ENCODE data around the gene CHORDC1.

CHORDC1 gene

GRCh38 chr11:90222459-90223247, at the start of gene CHORDC1:
Gene CHORDC1, minus strand, starts transcription at chr11:90223049. Its CDS starts 95 bp downstream, at chr11:90222954.
- peaks cover 7 to 12% of the 10 kb centered on the region in 2 donors for H3K4me1 ChIP-seq (ENCODE audit: control insufficient read depth in 2 of 2, insufficient read depth in 2 of 2, low read length in 2 of 2)
- H3K36me3 ChIP-seq (ENCODE audit: control insufficient read depth in 2 of 2, insufficient read depth in 2 of 2, low read length in 2 of 2), result no peaks in the 10 kb centered on the region

GRCh38 chr11:90257158-90257525, 34.3 kb upstream of the CHORDC1 start:
- Histone ChIP-seq H3K27ac (ENCODE audit: low read depth in 2 of 2, low read length in 2 of 2) (no peak overlapping the region), H3K36me3 (ENCODE audit: control insufficient read depth in 2 of 2, insufficient read depth in 2 of 2, low read length in 2 of 2) (no peaks in the 10 kb centered on the region), H3K27me3 (ENCODE audit: control insufficient read depth in 2 of 2, insufficient read depth in 2 of 2, low read length in 2 of 2) (no peaks in the 10 kb centered on the region), H3K9me3 (ENCODE audit: control insufficient read depth in 2 of 2, low read length in 2 of 2) (no peaks in the 10 kb centered on the region), H3K4me3 (ENCODE audit: low read length in 2 of 2) (no peak overlapping the region), H3K4me1 (ENCODE audit: control insufficient read depth in 2 of 2, insufficient read depth in 2 of 2, low read length in 2 of 2) (no peaks in the 10 kb centered on the region), H3K9ac (ENCODE audit: low read depth in 1 of 2, low read length in 2 of 2) (no peak overlapping the region)

More at GRCh38 chr11:90222459-90223247, at the start of gene CHORDC1:
- H3K27ac ChIP-seq (ENCODE audit: low read depth in 2 of 2, low read length in 2 of 2), result peak within 1 kb of the TSS; percentile 78 to 85
- peak within 1 kb of the TSS; percentile 84 for H3K9ac ChIP-seq (ENCODE audit: low read depth in 1 of 2, low read length in 2 of 2)
- H3K27me3 ChIP-seq (ENCODE audit: control insufficient read depth in 2 of 2, insufficient read depth in 2 of 2, low read length in 2 of 2), result no peaks in the 10 kb centered on the region
- H3K4me3 ChIP-seq (ENCODE audit: low read length in 2 of 2), result peak within 1 kb of the TSS; percentile 90 to 97
- no peaks in the 10 kb centered on the region for H3K9me3 ChIP-seq (ENCODE audit: control insufficient read depth in 2 of 2, low read length in 2 of 2)

GRCh38 chr11:90256404-90257157, 33.7 kb upstream of the CHORDC1 start:
- H3K36me3 ChIP-seq (ENCODE audit: control insufficient read depth in 2 of 2, insufficient read depth in 2 of 2, low read length in 2 of 2), result no peaks in the 10 kb centered on the region
- no peaks in the 10 kb centered on the region for H3K4me1 ChIP-seq (ENCODE audit: control insufficient read depth in 2 of 2, insufficient read depth in 2 of 2, low read length in 2 of 2)
- H3K27me3 ChIP-seq (ENCODE audit: control insufficient read depth in 2 of 2, insufficient read depth in 2 of 2, low read length in 2 of 2), result no peaks in the 10 kb centered on the region
- H3K9ac ChIP-seq (ENCODE audit: low read depth in 1 of 2, low read length in 2 of 2), result no peak overlapping the region
- no peak overlapping the region for H3K4me3 ChIP-seq (ENCODE audit: low read length in 2 of 2)
- no peaks in the 10 kb centered on the region for H3K9me3 ChIP-seq (ENCODE audit: control insufficient read depth in 2 of 2, low read length in 2 of 2)
- H3K27ac ChIP-seq (ENCODE audit: low read depth in 2 of 2, low read length in 2 of 2), result no peak overlapping the region

GRCh38 chr11:90254065-90254464, 31.2 kb upstream of the CHORDC1 start:
- Histone ChIP-seq H3K9me3 (ENCODE audit: control insufficient read depth in 2 of 2, low read length in 2 of 2) (no peaks in the 10 kb centered on the region), H3K36me3 (ENCODE audit: control insufficient read depth in 2 of 2, insufficient read depth in 2 of 2, low read length in 2 of 2) (no peaks in the 10 kb centered on the region), H3K27ac (ENCODE audit: low read depth in 2 of 2, low read length in 2 of 2) (no peak overlapping the region), H3K27me3 (ENCODE audit: control insufficient read depth in 2 of 2, insufficient read depth in 2 of 2, low read length in 2 of 2) (no peaks in the 10 kb centered on the region), H3K9ac (ENCODE audit: low read depth in 1 of 2, low read length in 2 of 2) (no peak overlapping the region), H3K4me3 (ENCODE audit: low read length in 2 of 2) (no peak overlapping the region), H3K4me1 (ENCODE audit: control insufficient read depth in 2 of 2, insufficient read depth in 2 of 2, low read length in 2 of 2) (no peaks in the 10 kb centered on the region)

GRCh38 chr11:90252053-90252452, 29.2 kb upstream of the CHORDC1 start:
- no peak overlapping the region for H3K27ac ChIP-seq (ENCODE audit: low read depth in 2 of 2, low read length in 2 of 2)
- H3K27me3 ChIP-seq (ENCODE audit: control insufficient read depth in 2 of 2, insufficient read depth in 2 of 2, low read length in 2 of 2), result no peaks in the 10 kb centered on the region
- H3K4me1 ChIP-seq (ENCODE audit: control insufficient read depth in 2 of 2, insufficient read depth in 2 of 2, low read length in 2 of 2), result no peaks in the 10 kb centered on the region
- H3K36me3 ChIP-seq (ENCODE audit: control insufficient read depth in 2 of 2, insufficient read depth in 2 of 2, low read length in 2 of 2), result no peaks in the 10 kb centered on the region
- H3K9ac ChIP-seq (ENCODE audit: low read depth in 1 of 2, low read length in 2 of 2), result no peak overlapping the region
- no peak overlapping the region for H3K4me3 ChIP-seq (ENCODE audit: low read length in 2 of 2)
- H3K9me3 ChIP-seq (ENCODE audit: control insufficient read depth in 2 of 2, low read length in 2 of 2), result no peaks in the 10 kb centered on the region

- Histone ChIP-seq H3K4me3 (ENCODE audit: low read length in 2 of 2) (no peak overlapping the region), H3K27ac (ENCODE audit: low read depth in 2 of 2, low read length in 2 of 2) (no peak overlapping the region), H3K36me3 (ENCODE audit: control insufficient read depth in 2 of 2, insufficient read depth in 2 of 2, low read length in 2 of 2) (no peaks in the 10 kb centered on the region), H3K9ac (ENCODE audit: low read depth in 1 of 2, low read length in 2 of 2) (no peak overlapping the region), H3K4me1 (ENCODE audit: control insufficient read depth in 2 of 2, insufficient read depth in 2 of 2, low read length in 2 of 2) (no peaks in the 10 kb centered on the region), H3K27me3 (ENCODE audit: control insufficient read depth in 2 of 2, insufficient read depth in 2 of 2, low read length in 2 of 2) (no peaks in the 10 kb centered on the region), H3K9me3 (ENCODE audit: control insufficient read depth in 2 of 2, low read length in 2 of 2) (no peaks in the 10 kb centered on the region)
These were observed 28.8 kb upstream of the CHORDC1 start for GRCh38 chr11:90251599-90251998.

GRCh38 chr11:90250970-90251369, 28.1 kb upstream of the CHORDC1 start:
- Histone ChIP-seq H3K4me3 (ENCODE audit: low read length in 2 of 2) (no peak overlapping the region), H3K27me3 (ENCODE audit: control insufficient read depth in 2 of 2, insufficient read depth in 2 of 2, low read length in 2 of 2) (no peaks in the 10 kb centered on the region)

GRCh38 chr11:90246468-90246867, 23.6 kb upstream of the CHORDC1 start:
- H3K9ac ChIP-seq (ENCODE audit: low read depth in 1 of 2, low read length in 2 of 2), result no peak overlapping the region
- H3K4me1 ChIP-seq (ENCODE audit: control insufficient read depth in 2 of 2, insufficient read depth in 2 of 2, low read length in 2 of 2), result no peaks in the 10 kb centered on the region
- H3K27ac ChIP-seq (ENCODE audit: low read depth in 2 of 2, low read length in 2 of 2), result no peak overlapping the region
- H3K4me3 ChIP-seq (ENCODE audit: low read length in 2 of 2), result no peak overlapping the region
- no peaks in the 10 kb centered on the region for H3K36me3 ChIP-seq (ENCODE audit: control insufficient read depth in 2 of 2, insufficient read depth in 2 of 2, low read length in 2 of 2)
- H3K27me3 ChIP-seq (ENCODE audit: control insufficient read depth in 2 of 2, insufficient read depth in 2 of 2, low read length in 2 of 2), result no peaks in the 10 kb centered on the region
- H3K9me3 ChIP-seq (ENCODE audit: control insufficient read depth in 2 of 2, low read length in 2 of 2), result no peaks in the 10 kb centered on the region

More at GRCh38 chr11:90250970-90251369, 28.1 kb upstream of the CHORDC1 start:
- Histone ChIP-seq H3K36me3 (ENCODE audit: control insufficient read depth in 2 of 2, insufficient read depth in 2 of 2, low read length in 2 of 2) (no peaks in the 10 kb centered on the region), H3K9me3 (ENCODE audit: control insufficient read depth in 2 of 2, low read length in 2 of 2) (no peaks in the 10 kb centered on the region), H3K27ac (ENCODE audit: low read depth in 2 of 2, low read length in 2 of 2) (no peak overlapping the region), H3K9ac (ENCODE audit: low read depth in 1 of 2, low read length in 2 of 2) (no peak overlapping the region), H3K4me1 (ENCODE audit: control insufficient read depth in 2 of 2, insufficient read depth in 2 of 2, low read length in 2 of 2) (no peaks in the 10 kb centered on the region)

- Histone ChIP-seq H3K4me1 (ENCODE audit: control insufficient read depth in 2 of 2, insufficient read depth in 2 of 2, low read length in 2 of 2) (no peaks in the 10 kb centered on the region), H3K9ac (ENCODE audit: low read depth in 1 of 2, low read length in 2 of 2) (no peak overlapping the region)
These were observed 20.7 kb upstream of the CHORDC1 start for GRCh38 chr11:90243534-90243933.

GRCh38 chr11:90242894-90243416, 20.1 kb upstream of the CHORDC1 start:
- Histone ChIP-seq H3K27me3 (ENCODE audit: control insufficient read depth in 2 of 2, insufficient read depth in 2 of 2, low read length in 2 of 2) (no peaks in the 10 kb centered on the region), H3K9ac (ENCODE audit: low read depth in 1 of 2, low read length in 2 of 2) (no peak overlapping the region), H3K9me3 (ENCODE audit: control insufficient read depth in 2 of 2, low read length in 2 of 2) (no peaks in the 10 kb centered on the region), H3K4me1 (ENCODE audit: control insufficient read depth in 2 of 2, insufficient read depth in 2 of 2, low read length in 2 of 2) (no peaks in the 10 kb centered on the region), H3K36me3 (ENCODE audit: control insufficient read depth in 2 of 2, insufficient read depth in 2 of 2, low read length in 2 of 2) (no peaks in the 10 kb centered on the region), H3K27ac (ENCODE audit: low read depth in 2 of 2, low read length in 2 of 2) (no peak overlapping the region), H3K4me3 (ENCODE audit: low read length in 2 of 2) (no peak overlapping the region)

More at GRCh38 chr11:90243534-90243933, 20.7 kb upstream of the CHORDC1 start:
- H3K4me3 ChIP-seq (ENCODE audit: low read length in 2 of 2), result no peak overlapping the region
- H3K27me3 ChIP-seq (ENCODE audit: control insufficient read depth in 2 of 2, insufficient read depth in 2 of 2, low read length in 2 of 2), result no peaks in the 10 kb centered on the region
- no peaks in the 10 kb centered on the region for H3K9me3 ChIP-seq (ENCODE audit: control insufficient read depth in 2 of 2, low read length in 2 of 2)
- H3K27ac ChIP-seq (ENCODE audit: low read depth in 2 of 2, low read length in 2 of 2), result no peak overlapping the region
- no peaks in the 10 kb centered on the region for H3K36me3 ChIP-seq (ENCODE audit: control insufficient read depth in 2 of 2, insufficient read depth in 2 of 2, low read length in 2 of 2)

Measured in mucosa of rectum (tissue), 2 donors.